Stimulated activated CD4-positive, alpha-beta T cell treated with anti-CD3 and anti-CD28 coated beads, Interleukin-15, amount 100 ng/mL, for 24 hours (primary cell): ENCODE data around the gene LAMA5.
A peak's percentile ranks its signal among the peaks of the same experiment; 100 is the strongest.

Experiments used
- DNase-seq: peaks from one replicate; pipeline ENCODE4 v3.0.0-alpha.2; 2020

The LAMA5 gene

GRCh38 chr20:62370115-62370806 lies 3.1 kb upstream of the LAMA5 start:
- DNase-seq: peak; percentile 68

GRCh38 chr20:62369815-62370114 lies 2.7 kb upstream of the LAMA5 start:
- DNase-seq: no peak

GRCh38 chr20:62368976-62369814 lies 2.1 kb upstream of the LAMA5 start:
- DNase-seq: no peak

- DNase-seq: no peak
These were observed 1.4 kb upstream of the LAMA5 start for GRCh38 chr20:62368392-62368975.

- peak; percentile 49 for DNase-seq
These were observed 700 bp upstream of the LAMA5 start for GRCh38 chr20:62367633-62368391.

GRCh38 chr20:62366370-62367135 lies 559 bp downstream of the LAMA5 start:
- peak; percentile 39 for DNase-seq

- no peak for DNase-seq
These were observed 1.2 kb downstream of the LAMA5 start for GRCh38 chr20:62365814-62366369.

- DNase-seq: no peak
These were observed 2.0 kb downstream of the LAMA5 start for GRCh38 chr20:62364911-62365736.

- no peak for DNase-seq
These were observed 2.9 kb downstream of the LAMA5 start for GRCh38 chr20:62363920-62364851.

GRCh38 chr20:62362991-62363919 lies 3.9 kb downstream of the LAMA5 start:
- DNase-seq: no peak

GRCh38 chr20:62362590-62362940 lies 4.5 kb downstream of the LAMA5 start:
- no peak for DNase-seq

- DNase-seq: no peak
These were observed 5.1 kb downstream of the LAMA5 start for GRCh38 chr20:62361799-62362589.

GRCh38 chr20:62360854-62361798 lies 6.0 kb downstream of the LAMA5 start:
- DNase-seq: no peak

- DNase-seq: no peak
These were observed 7.5 kb downstream of the LAMA5 start for GRCh38 chr20:62359491-62360121.

- DNase-seq: no peak
These were observed 8.0 kb downstream of the LAMA5 start for GRCh38 chr20:62359043-62359490.
